HG03139 (cell line): ENCODE results near the gene BTBD16.

Experiments used
- ATAC-seq: cut with Tn5 transposase; IDR thresholded peaks from one replicate; pipeline ENCODE4 v1.9.1; 2021; ENCODE audit not compliant: unreplicated experiment

The BTBD16 gene

GRCh38 chr10:122246830-122247520, 24.1 kb upstream of the BTBD16 start:
- no peak for ATAC-seq

GRCh38 chr10:122248356-122249302, 22.5 kb upstream of the BTBD16 start:
- ATAC-seq, result no peak

- no peak for ATAC-seq
Measured at GRCh38 chr10:122249303-122249850, 21.7 kb upstream of the BTBD16 start.

DNA sequence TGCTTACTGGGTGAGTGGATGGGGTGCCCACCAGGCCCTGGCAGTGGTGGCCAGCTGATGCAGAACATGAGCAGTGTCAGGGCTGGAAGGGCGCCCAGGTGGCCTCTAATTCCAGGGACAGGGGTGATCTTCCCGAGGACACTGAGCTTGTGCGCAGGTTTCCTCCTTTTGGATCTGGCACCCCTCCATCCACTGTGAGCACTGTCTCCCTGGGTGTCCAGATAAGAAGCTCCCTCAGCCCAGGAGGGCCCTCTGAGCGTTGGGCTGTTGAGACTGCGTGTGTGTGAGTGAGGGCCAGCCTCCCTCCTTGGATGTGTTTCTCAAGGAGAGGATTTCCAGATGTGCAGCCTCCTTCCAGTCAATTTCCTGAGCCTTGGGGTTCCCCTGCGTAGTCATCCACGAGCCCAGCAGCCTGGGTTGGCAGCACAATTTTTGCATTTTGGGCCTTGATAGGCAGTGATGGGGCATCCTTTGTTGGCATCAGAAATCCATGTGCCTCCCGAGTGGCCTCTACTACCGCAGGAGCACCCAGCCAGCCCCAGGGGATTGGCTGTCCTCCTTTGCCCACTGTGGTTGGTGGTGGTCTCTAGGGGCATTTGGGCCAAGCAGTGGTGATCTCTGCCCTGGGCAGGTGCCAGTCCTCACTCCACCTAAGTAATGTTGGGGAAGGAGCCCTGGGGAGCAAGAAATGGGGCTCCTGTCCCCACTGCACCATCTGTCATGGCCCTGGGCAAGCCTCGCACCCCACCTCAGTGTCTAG, 20.9 kb upstream of the BTBD16 start:
- ATAC-seq, result no peak

DNA sequence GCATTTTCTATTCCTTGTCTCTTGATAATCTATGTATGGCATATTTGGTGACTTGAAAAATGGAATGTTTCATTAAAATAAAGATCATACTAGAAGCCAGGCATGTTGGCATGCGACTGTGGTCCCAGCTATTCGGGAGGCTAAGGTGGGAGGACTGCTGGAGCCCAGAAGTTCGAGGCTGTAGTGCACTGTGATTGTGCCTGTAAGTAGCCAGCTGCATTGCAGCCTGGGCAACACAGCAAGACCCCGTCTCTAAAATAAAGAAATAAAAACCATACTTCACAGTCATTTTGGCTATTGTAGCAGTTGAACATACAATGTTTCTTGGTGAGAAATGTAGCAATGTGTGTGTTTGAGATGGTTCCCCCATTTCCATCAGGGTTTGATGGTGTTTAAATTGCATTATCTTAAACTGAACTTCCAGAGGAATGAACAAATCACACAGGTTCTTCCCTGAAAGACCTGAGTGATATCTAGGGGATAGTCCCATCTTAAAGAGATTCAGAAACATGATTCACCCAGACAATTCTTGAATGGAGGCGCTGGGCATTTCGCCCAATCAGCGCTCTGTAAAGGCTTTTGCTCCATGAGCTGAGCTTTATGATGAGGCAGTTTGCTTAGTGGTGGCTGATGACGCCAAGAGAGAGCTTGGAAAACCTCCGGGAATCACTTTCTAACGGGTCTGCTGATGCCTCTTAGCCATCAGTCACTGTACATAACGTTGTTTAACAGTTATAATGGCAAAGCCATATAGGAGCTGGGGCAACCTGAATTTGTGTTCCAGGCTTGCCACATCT, 19.4 kb upstream of the BTBD16 start:
- ATAC-seq, result no peak

- ATAC-seq, result no peak
Measured at GRCh38 chr10:122252805-122253204, 18.3 kb upstream of the BTBD16 start.

DNA sequence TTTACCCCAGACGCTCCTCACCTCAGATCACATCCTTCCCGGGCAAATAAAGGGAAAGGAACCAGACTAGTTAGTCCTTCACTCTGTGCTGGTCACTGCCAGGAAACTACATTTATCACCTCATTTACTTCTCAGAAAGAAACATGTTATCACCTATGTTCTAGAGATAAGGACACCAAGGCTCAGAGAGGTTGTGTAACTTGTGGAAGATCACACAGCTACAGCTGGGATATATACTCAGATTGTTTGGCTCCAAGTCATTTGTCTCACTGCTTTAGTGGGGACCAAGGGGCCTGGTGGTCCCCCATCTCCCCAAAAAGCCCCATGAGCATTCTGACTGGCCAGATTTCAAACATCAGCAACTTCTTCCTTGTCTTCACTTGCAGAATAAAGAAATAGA, 17.5 kb upstream of the BTBD16 start:
- ATAC-seq, result no peak

GRCh38 chr10:122254831-122255230, 16.3 kb upstream of the BTBD16 start:
- no peak for ATAC-seq

GRCh38 chr10:122255509-122256301, 15.4 kb upstream of the BTBD16 start:
- no peak for ATAC-seq

GRCh38 chr10:122257041-122257440, 14.1 kb upstream of the BTBD16 start:
- no peak for ATAC-seq

DNA sequence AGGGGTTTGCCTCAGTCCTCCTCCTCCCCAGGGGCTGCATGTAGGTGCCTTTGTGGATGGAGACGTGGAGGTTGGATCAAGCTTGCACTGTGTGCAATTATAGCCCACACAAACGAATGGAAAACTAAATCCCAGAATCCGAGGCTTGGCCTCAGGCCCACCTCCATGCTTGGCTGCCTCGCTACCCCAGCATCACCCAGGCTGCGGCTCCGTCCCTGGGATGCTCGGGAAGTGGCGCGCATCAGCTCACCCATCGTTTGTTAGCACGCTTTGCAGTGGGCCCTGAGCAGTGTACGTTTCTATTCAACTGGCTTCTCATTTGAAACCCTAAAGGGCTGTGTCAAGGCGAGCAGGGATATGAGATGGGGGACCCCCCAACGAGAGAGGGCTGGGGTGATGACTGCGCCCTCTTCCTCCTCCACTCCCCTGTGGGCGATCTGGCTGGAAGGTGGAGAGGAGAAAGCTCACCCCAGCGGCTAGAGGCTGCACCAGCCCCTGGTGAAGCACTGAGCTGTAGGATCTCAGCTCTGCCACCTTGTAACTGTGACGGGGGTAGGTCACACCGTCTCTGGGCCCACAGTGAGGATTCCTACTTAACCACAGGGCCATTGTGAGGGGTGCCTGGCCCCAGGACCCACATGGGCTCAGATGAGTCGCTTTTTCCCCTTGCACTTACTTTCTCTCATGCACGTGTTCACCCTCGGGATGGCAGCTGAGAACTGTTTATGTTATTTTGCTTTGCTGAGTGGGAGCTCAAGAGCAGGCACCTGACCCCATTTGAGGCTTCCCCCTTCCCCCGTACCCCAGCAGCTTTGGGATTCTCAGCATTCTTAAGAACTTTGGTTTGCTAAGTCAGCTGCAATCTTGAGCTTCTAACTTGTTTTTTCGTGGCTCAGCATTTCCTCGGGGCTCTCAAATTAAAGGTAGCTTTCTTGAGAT, 12.7 kb upstream of the BTBD16 start:
- ATAC-seq, result no peak

GRCh38 chr10:122259075-122259466, 12.0 kb upstream of the BTBD16 start:
- no peak for ATAC-seq

- ATAC-seq, result no peak
Measured at GRCh38 chr10:122261584-122261983, 9.5 kb upstream of the BTBD16 start.

DNA sequence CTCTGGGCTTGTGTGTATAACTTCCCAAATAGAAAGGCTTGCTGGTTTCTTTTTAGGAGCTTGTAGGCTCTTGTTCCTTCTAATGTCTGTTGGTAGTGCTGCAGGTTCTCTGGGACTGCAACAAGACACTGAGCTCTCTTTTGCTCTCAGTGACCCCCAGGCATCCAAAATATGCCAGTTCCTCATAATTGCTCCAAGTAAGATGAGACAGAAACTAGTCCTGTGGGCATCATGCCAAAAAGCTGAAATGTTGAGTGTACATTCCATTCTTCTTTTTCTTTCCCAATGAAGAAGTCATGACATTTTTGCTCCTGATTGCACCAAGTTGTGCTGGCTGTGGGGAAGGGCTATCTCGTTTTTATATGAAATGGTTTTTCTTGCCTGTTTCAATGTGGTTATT, 7.1 kb upstream of the BTBD16 start:
- no peak for ATAC-seq

DNA sequence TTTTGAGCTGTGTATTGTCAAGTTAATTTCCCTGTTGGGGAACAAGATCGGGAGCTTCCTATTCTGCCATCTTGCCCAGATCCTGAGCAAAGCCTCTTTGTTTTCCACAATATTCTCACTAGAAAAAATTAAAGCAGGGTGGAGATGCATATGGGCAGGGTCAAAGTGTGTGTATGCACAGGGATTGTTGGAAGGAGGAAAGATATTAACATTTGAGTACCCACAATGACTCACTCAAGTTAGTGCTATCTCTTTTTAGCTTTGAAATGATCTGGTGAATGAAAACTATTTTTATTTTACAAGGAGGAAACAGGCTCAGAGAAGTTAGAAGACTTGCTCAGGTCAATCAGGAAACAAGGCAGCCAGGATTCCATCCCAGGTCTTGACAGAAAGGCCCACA, 6.7 kb upstream of the BTBD16 start:
- no peak for ATAC-seq

- no peak for ATAC-seq
Measured at GRCh38 chr10:122264931-122265330, 6.2 kb upstream of the BTBD16 start.

DNA sequence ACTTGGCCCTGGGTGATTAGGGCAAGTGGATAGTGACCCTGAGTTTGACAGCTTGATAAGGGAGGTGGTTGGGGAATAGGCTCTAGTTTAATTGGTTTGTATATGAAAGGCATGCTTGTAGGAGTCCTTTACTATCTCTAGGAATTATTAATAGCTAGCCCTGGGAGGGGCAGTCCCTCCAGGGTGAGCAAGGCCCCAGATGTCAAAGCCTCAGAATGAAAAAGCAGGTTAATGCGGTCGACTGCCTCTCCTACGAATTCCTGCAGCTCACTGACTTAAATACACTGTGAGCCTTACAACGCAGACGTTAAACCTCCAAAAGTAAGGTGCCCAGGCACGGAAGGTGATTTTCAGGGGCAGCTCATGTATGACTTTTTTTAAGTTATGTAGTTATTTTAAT, 5.2 kb upstream of the BTBD16 start:
- no peak for ATAC-seq
